Measurements from ENCODE around the gene PCNX1. TPM values are rescaled to one million over a fixed set of nuclear protein-coding genes. Genes with fewer than 3 reads are reported as not detected.

Gene PCNX1
- total and polyA plus RNA-seq, 5 donors from 2014 or later, result 16.4 to 202 (median 21.1) TPM

DNA sequence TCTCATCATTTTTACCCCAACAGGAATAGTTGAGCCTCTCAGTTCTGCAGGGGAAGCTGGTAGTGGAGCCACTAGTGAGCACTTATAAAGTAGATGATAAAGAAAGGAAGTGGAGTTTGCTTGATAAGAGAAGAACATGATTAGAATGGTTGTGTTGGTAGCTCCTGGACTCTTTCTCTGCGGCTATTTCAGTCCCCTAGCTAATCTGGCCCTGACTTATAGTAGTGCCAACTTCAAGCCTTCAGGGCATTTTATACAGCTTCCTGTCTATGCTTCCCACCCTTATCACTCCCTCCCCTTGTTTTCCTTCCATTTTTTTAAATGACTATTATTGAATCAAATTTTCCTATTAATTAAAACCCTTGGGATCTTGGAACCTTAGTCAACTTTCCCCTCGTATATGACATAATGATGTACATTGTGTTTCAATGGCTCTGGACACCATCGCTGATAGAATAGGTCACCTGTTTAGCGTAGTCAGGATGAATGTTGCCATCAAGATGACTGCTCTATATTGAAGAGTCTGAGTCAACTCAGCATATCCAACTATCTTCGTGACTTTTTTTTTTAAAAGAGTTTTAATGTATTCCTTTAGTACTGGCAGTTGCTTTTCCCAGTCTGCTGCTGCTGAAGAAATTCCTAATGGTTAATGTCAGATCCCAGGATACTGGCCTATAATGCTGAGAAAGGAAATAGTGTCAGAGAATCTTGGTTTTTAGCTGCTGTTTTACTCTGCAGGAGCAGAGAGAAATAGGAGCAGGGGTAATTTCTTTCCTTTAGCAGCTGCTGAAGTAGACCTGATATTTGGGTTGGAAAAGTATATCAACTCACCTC lies 16.2 kb upstream of the PCNX1 start:
- H3K9me3 ChIP-seq (ENCODE audit: control insufficient read depth in 2 of 2, low read length in 2 of 2), result no peaks in the 10 kb centered on the region
- no peaks in the 10 kb centered on the region for H3K36me3 ChIP-seq (ENCODE audit: control insufficient read depth, insufficient read depth, low read length)
- no peak overlapping the region for H3K4me3 ChIP-seq (ENCODE audit: low read depth, low read length)
- Mint-ChIP-seq H3K4me1 (peaks cover 46 to 78% (median 53%) of the 10 kb centered on the region in 4 donors), H3K9me3 (peaks cover 0 to 5% (median 0%) of the 10 kb centered on the region in 7 donors), H3K27ac (peak overlapping the region in 1 of 3 donors; percentile 14), H3K4me3 (no peak overlapping the region), H3K36me3 (no peaks in the 10 kb centered on the region), H3K27me3 (no peaks in the 10 kb centered on the region)
- H3K4me1 ChIP-seq (ENCODE audit: control insufficient read depth, insufficient read depth, low read length, poor library complexity, severe bottlenecking), result peaks cover 58% of the 10 kb centered on the region
- H3K27me3 ChIP-seq (ENCODE audit: control insufficient read depth, insufficient read depth, low read length), result no peaks in the 10 kb centered on the region
- ATAC-seq (ENCODE audit: low read depth in 2 of 2) (no peak), DNase-seq (no peak)
- H3K27ac ChIP-seq (ENCODE audit: insufficient read depth, low read length, poor library complexity, severe bottlenecking), result no peak overlapping the region

DNA sequence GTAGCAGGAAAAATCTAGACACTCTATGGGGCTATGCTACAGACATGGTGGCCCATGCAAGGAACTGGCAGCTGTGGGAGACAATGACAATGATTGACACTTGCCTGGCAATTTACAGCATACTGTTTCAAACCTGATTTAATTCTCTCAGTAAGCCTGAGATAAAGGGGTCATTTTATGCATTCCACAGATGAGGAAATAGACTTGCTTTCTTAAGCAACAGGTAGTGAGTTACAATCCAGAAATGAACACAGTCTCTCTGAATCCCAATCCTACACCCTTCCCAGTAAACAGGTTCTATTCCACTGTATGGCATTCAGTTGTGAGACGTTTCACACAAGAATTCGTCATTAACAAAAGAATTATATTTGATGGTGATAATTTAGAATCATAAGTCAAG lies 15.5 kb upstream of the PCNX1 start:
- Mint-ChIP-seq H3K27ac (peak overlapping the region in 1 of 3 donors; percentile 62), H3K4me3 (no peak overlapping the region), H3K4me1 (peaks cover 39 to 71% (median 46%) of the 10 kb centered on the region in 4 donors), H3K9me3 (peaks cover 0 to 5% (median 0%) of the 10 kb centered on the region in 7 donors), H3K27me3 (no peaks in the 10 kb centered on the region), H3K36me3 (peaks cover 4% of the 10 kb centered on the region)
- no peak for ATAC-seq (ENCODE audit: low read depth in 2 of 2)
- H3K27ac ChIP-seq (ENCODE audit: insufficient read depth, low read length, poor library complexity, severe bottlenecking), result no peak overlapping the region
- H3K27me3 ChIP-seq (ENCODE audit: control insufficient read depth, insufficient read depth, low read length), result no peaks in the 10 kb centered on the region
- peaks cover 51% of the 10 kb centered on the region for H3K4me1 ChIP-seq (ENCODE audit: control insufficient read depth, insufficient read depth, low read length, poor library complexity, severe bottlenecking)
- no peaks in the 10 kb centered on the region for H3K36me3 ChIP-seq (ENCODE audit: control insufficient read depth, insufficient read depth, low read length)
- DNase-seq, result no peak
- H3K9me3 ChIP-seq (ENCODE audit: control insufficient read depth in 2 of 2, low read length in 2 of 2), result no peaks in the 10 kb centered on the region
- H3K4me3 ChIP-seq (ENCODE audit: low read depth, low read length), result no peak overlapping the region

- H3K9me3 Mint-ChIP-seq, result peaks cover 0 to 5% (median 0%) of the 10 kb centered on the region in 7 donors
- Histone ChIP-seq H3K9me3 (ENCODE audit: control insufficient read depth in 2 of 2, low read length in 2 of 2) (no peaks in the 10 kb centered on the region), H3K27ac (ENCODE audit: insufficient read depth, low read length, poor library complexity, severe bottlenecking) (peak overlapping the region; percentile 24), H3K4me1 (ENCODE audit: control insufficient read depth, insufficient read depth, low read length, poor library complexity, severe bottlenecking) (peaks cover 36% of the 10 kb centered on the region), H3K27me3 (ENCODE audit: control insufficient read depth, insufficient read depth, low read length) (no peaks in the 10 kb centered on the region), H3K36me3 (ENCODE audit: control insufficient read depth, insufficient read depth, low read length) (no peaks in the 10 kb centered on the region), H3K4me3 (ENCODE audit: low read depth, low read length) (peak overlapping the region; percentile 67)
- peak overlapping the region; percentile 22 to 90 (median 66) for H3K4me3 Mint-ChIP-seq
- H3K27ac Mint-ChIP-seq, result peak overlapping the region; percentile 52 to 96 (median 69)
- ATAC-seq (ENCODE audit: low read depth in 2 of 2), result peak; percentile 65 to 72
- DNase-seq, result peak in 2 of 3 donors; percentile 32 to 50
- peaks cover 27 to 57% (median 35%) of the 10 kb centered on the region in 4 donors for H3K4me1 Mint-ChIP-seq
- peaks cover 4% of the 10 kb centered on the region for H3K36me3 Mint-ChIP-seq
- H3K27me3 Mint-ChIP-seq, result no peaks in the 10 kb centered on the region
These were observed 14.0 kb upstream of the PCNX1 start for GRCh38 chr14:70893062-70893845.

DNA sequence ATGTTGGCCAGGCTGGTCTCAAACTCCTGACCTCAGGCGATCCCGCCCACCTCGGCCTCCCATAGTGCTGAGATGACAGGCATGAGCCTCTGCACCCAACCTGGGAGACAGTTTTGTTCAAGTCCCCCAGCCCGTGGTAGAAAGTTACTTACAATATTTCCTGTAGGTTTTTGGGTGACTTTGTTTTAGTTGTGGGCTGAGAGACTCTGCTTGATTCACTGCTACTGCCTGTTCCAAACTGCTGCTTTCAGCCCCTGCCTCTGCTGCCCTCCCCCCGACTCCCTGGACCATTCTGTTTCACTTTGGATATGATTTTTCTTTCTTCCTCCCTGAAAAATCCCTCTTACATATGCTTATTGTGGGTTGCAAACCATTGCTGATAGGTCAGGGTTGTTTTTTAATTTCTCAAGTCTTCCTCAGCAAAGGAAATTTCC lies 13.4 kb upstream of the PCNX1 start:
- no peaks in the 10 kb centered on the region for H3K27me3 ChIP-seq (ENCODE audit: control insufficient read depth, insufficient read depth, low read length)
- peak overlapping the region; percentile 28 for H3K4me3 ChIP-seq (ENCODE audit: low read depth, low read length)
- DNase-seq (no peak), ATAC-seq (ENCODE audit: low read depth in 2 of 2) (no peak)
- peaks cover 0 to 5% (median 0%) of the 10 kb centered on the region in 7 donors for H3K9me3 Mint-ChIP-seq
- H3K27ac Mint-ChIP-seq, result peak overlapping the region; percentile 52 to 96 (median 69)
- H3K36me3 Mint-ChIP-seq, result peaks cover 4% of the 10 kb centered on the region
- no peaks in the 10 kb centered on the region for H3K9me3 ChIP-seq (ENCODE audit: control insufficient read depth in 2 of 2, low read length in 2 of 2)
- peak overlapping the region; percentile 22 to 90 (median 66) for H3K4me3 Mint-ChIP-seq
- peak overlapping the region; percentile 24 for H3K27ac ChIP-seq (ENCODE audit: insufficient read depth, low read length, poor library complexity, severe bottlenecking)
- peaks cover 1% of the 10 kb centered on the region for H3K27me3 Mint-ChIP-seq
- H3K4me1 ChIP-seq (ENCODE audit: control insufficient read depth, insufficient read depth, low read length, poor library complexity, severe bottlenecking), result peaks cover 30% of the 10 kb centered on the region
- H3K36me3 ChIP-seq (ENCODE audit: control insufficient read depth, insufficient read depth, low read length), result no peaks in the 10 kb centered on the region
- H3K4me1 Mint-ChIP-seq, result peaks cover 26 to 57% (median 34%) of the 10 kb centered on the region in 4 donors

DNA sequence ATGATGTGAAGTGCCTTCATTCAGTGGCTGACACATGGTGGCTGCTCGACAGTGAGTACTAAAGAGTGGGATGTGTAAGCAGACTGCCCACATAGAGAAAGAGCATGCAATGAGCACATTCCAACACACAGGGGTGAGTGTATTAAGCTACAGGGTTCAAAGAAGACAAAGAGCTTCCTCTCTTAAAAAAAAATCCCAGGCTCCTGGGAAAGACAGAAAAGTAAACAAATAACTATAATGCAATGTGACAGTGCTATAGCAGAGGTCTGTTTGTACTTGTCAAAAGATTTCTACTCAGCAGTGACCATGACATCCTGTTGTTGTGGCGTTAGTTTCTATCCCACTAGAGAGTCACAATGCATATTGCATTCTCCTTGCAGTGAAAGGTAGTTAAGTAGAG lies 12.4 kb upstream of the PCNX1 start:
- H3K4me3 ChIP-seq (ENCODE audit: low read depth, low read length), result no peak overlapping the region
- ATAC-seq (ENCODE audit: low read depth in 2 of 2) (no peak), DNase-seq (peak in 1 of 3 donors; percentile 38)
- Mint-ChIP-seq H3K27me3 (peaks cover 4% of the 10 kb centered on the region), H3K36me3 (peaks cover 4% of the 10 kb centered on the region), H3K27ac (peak overlapping the region in 1 of 3 donors; percentile 52), H3K9me3 (peaks cover 0 to 5% (median 0%) of the 10 kb centered on the region in 7 donors), H3K4me3 (peak overlapping the region in 2 of 4 donors; percentile 32 to 45), H3K4me1 (peaks cover 27 to 54% (median 29%) of the 10 kb centered on the region in 4 donors)
- no peaks in the 10 kb centered on the region for H3K27me3 ChIP-seq (ENCODE audit: control insufficient read depth, insufficient read depth, low read length)
- H3K9me3 ChIP-seq (ENCODE audit: control insufficient read depth in 2 of 2, low read length in 2 of 2), result no peaks in the 10 kb centered on the region
- no peak overlapping the region for H3K27ac ChIP-seq (ENCODE audit: insufficient read depth, low read length, poor library complexity, severe bottlenecking)
- no peaks in the 10 kb centered on the region for H3K36me3 ChIP-seq (ENCODE audit: control insufficient read depth, insufficient read depth, low read length)
- H3K4me1 ChIP-seq (ENCODE audit: control insufficient read depth, insufficient read depth, low read length, poor library complexity, severe bottlenecking), result peaks cover 26% of the 10 kb centered on the region

DNA sequence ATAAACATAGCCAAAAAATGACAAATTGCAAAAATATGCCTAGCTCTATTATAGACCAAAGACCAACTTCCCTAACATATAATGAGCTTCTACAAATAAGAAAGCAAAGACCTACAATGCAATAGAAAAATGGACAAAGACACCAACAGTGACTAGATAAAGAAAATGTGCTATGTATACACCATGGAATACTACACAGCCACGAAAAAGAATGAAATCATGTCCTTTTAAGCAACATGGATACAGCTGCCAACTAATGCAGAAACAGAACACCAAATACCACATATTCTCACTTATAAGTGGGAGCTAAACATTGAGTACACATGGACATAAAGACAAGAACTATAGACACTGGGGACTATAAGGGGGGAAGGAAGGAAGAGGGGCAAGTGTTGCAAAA lies 10.9 kb upstream of the PCNX1 start:
- H3K9me3 ChIP-seq (ENCODE audit: control insufficient read depth in 2 of 2, low read length in 2 of 2), result no peaks in the 10 kb centered on the region
- no peak overlapping the region for H3K4me3 Mint-ChIP-seq

GRCh38 chr14:70896981-70897380 lies 10.3 kb upstream of the PCNX1 start:
- no peak overlapping the region for H3K4me3 Mint-ChIP-seq
- ATAC-seq (ENCODE audit: low read depth in 2 of 2), result no peak
- H3K4me3 ChIP-seq (ENCODE audit: low read depth, low read length), result no peak overlapping the region
- no peaks in the 10 kb centered on the region for H3K27me3 ChIP-seq (ENCODE audit: control insufficient read depth, insufficient read depth, low read length)
- no peak for DNase-seq
- H3K27ac Mint-ChIP-seq, result peak overlapping the region in 1 of 3 donors; percentile 4
- no peak overlapping the region for H3K27ac ChIP-seq (ENCODE audit: insufficient read depth, low read length, poor library complexity, severe bottlenecking)
- H3K4me1 Mint-ChIP-seq, result peaks cover 24 to 43% (median 29%) of the 10 kb centered on the region in 4 donors
- peaks cover 4% of the 10 kb centered on the region for H3K36me3 Mint-ChIP-seq
- peaks cover 4% of the 10 kb centered on the region for H3K27me3 Mint-ChIP-seq
- H3K36me3 ChIP-seq (ENCODE audit: control insufficient read depth, insufficient read depth, low read length), result no peaks in the 10 kb centered on the region
- peaks cover 0 to 5% (median 0%) of the 10 kb centered on the region in 7 donors for H3K9me3 Mint-ChIP-seq
- no peaks in the 10 kb centered on the region for H3K9me3 ChIP-seq (ENCODE audit: control insufficient read depth in 2 of 2, low read length in 2 of 2)
- H3K4me1 ChIP-seq (ENCODE audit: control insufficient read depth, insufficient read depth, low read length, poor library complexity, severe bottlenecking), result peaks cover 26% of the 10 kb centered on the region

More for the DNA sequence above, 10.9 kb upstream of the PCNX1 start:
- Histone ChIP-seq H3K36me3 (ENCODE audit: control insufficient read depth, insufficient read depth, low read length) (no peaks in the 10 kb centered on the region), H3K4me1 (ENCODE audit: control insufficient read depth, insufficient read depth, low read length, poor library complexity, severe bottlenecking) (peaks cover 26% of the 10 kb centered on the region), H3K27me3 (ENCODE audit: control insufficient read depth, insufficient read depth, low read length) (no peaks in the 10 kb centered on the region), H3K4me3 (ENCODE audit: low read depth, low read length) (no peak overlapping the region), H3K27ac (ENCODE audit: insufficient read depth, low read length, poor library complexity, severe bottlenecking) (no peak overlapping the region)
- peaks cover 24 to 49% (median 29%) of the 10 kb centered on the region in 4 donors for H3K4me1 Mint-ChIP-seq
- no peak for ATAC-seq (ENCODE audit: low read depth in 2 of 2)
- H3K27ac Mint-ChIP-seq, result peak overlapping the region in 1 of 3 donors; percentile 4
- H3K36me3 Mint-ChIP-seq, result peaks cover 4% of the 10 kb centered on the region
- peaks cover 0 to 5% (median 0%) of the 10 kb centered on the region in 7 donors for H3K9me3 Mint-ChIP-seq
- DNase-seq, result no peak
- peaks cover 4% of the 10 kb centered on the region for H3K27me3 Mint-ChIP-seq

All from CD4-positive, CD25-positive, alpha-beta regulatory T cell (primary cell).